ENCODE results near the gene RUNX1. TPM values are rescaled to one million over a fixed set of nuclear protein-coding genes. Genes with fewer than 3 reads are reported as not detected.

RUNX1 gene
- total and polyA plus RNA-seq, 2 donors (not counting 1 experiment from before 2014, with no cell fraction given), result 26.3 to 73.0 TPM

- DNase-seq, result peak; percentile 22
- H3K4me1 Mint-ChIP-seq, result peaks cover 93% of the 10 kb centered on the region
- peak overlapping the region; percentile 38 for H3K4me3 Mint-ChIP-seq
- Histone ChIP-seq H3K4me1 (ENCODE audit: control insufficient read depth in 2 of 2, insufficient read depth in 2 of 2, low read length in 2 of 2) (peaks cover 71 to 80% of the 10 kb centered on the region in 2 donors), H3K4me3 (ENCODE audit: control extremely low read depth in 1 of 5, extremely low read depth in 1 of 5, insufficient read depth in 1 of 5, low read depth in 2 of 5, low read length in 4 of 5) (peak overlapping the region in 1 of 5 experiments; percentile 23), H3K4me2 (replicated peaks; ENCODE audit: low read depth, low read length, poor library complexity, severe bottlenecking) (peak overlapping the region; percentile 87), H4K20me1 (ENCODE audit: control insufficient read depth, insufficient read depth, low read length, poor library complexity, severe bottlenecking) (peaks cover 58% of the 10 kb centered on the region), H3K27me3 (replicated peaks in 1 of 4; ENCODE audit: control extremely low read depth in 1 of 4, control insufficient read depth in 3 of 4, insufficient read depth in 4 of 4, low read length in 3 of 4) (no peaks in the 10 kb centered on the region), H3K9ac (ENCODE audit: low read length) (no peak overlapping the region), H3K79me2 (ENCODE audit: control insufficient read depth, insufficient read depth, low read length) (peaks cover 93% of the 10 kb centered on the region), H3K27ac (ENCODE audit: low read length in 2 of 2) (no peak overlapping the region), H3K9me3 (ENCODE audit: control extremely low read depth in 1 of 3, control insufficient read depth in 2 of 3, insufficient read depth in 1 of 3, low read length in 2 of 3) (no peaks in the 10 kb centered on the region), H2AFZ (ENCODE audit: insufficient read depth, low read depth, low read length, poor library complexity, severe bottlenecking) (no peak overlapping the region), H3K36me3 (replicated peaks in 1 of 2; ENCODE audit: control extremely low read depth in 1 of 2, control insufficient read depth in 1 of 2, extremely low read depth in 1 of 2, insufficient read depth in 2 of 2, low read length in 1 of 2) (peaks cover 0 to 22% of the 10 kb centered on the region in 2 experiments)
- intact Hi-C loops (cut with micrococcal nuclease), result loop anchor here (10.0 kb wide), 1 partner anchor 1211 kb away; no protein-coding TSS in a partner anchor
- no peaks in the 10 kb centered on the region for H3K9me3 Mint-ChIP-seq (ENCODE audit: insufficient read depth)
- no peak for TF ChIP-seq EZH2 (IDR thresholded peaks at IDR 0.05; ENCODE audit: borderline replicate concordance, insufficient read depth, low read depth, low read length, poor library complexity, severe bottlenecking)
- TF ChIP-seq, protein P1, sequence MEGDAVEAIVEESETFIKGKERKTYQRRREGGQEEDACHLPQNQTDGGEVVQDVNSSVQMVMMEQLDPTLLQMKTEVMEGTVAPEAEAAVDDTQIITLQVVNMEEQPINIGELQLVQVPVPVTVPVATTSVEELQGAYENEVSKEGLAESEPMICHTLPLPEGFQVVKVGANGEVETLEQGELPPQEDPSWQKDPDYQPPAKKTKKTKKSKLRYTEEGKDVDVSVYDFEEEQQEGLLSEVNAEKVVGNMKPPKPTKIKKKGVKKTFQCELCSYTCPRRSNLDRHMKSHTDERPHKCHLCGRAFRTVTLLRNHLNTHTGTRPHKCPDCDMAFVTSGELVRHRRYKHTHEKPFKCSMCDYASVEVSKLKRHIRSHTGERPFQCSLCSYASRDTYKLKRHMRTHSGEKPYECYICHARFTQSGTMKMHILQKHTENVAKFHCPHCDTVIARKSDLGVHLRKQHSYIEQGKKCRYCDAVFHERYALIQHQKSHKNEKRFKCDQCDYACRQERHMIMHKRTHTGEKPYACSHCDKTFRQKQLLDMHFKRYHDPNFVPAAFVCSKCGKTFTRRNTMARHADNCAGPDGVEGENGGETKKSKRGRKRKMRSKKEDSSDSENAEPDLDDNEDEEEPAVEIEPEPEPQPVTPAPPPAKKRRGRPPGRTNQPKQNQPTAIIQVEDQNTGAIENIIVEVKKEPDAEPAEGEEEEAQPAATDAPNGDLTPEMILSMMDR (IDR thresholded peaks at IDR 0.05), result no peak
- H3K27ac Mint-ChIP-seq, result peak overlapping the region; percentile 39
- CTCF ChIA-PET, result interaction anchor here (0.8 to 1.7 kb wide), 5 partner anchors 11 to 395 kb away, joined by 3 to 4 read pairs (median 4); no protein-coding TSS in a partner anchor
- no peaks in the 10 kb centered on the region for H3K27me3 Mint-ChIP-seq
- POLR2A ChIA-PET, result interaction anchor here (1.4 kb wide), 1 partner anchor 154 kb away, joined by 3 read pairs; no protein-coding TSS in a partner anchor
- no peak for ATAC-seq (ENCODE audit: low read depth)
Measured at GRCh38 chr21:35043549-35043948, 5.6 kb downstream of the RUNX1 start.

DNA sequence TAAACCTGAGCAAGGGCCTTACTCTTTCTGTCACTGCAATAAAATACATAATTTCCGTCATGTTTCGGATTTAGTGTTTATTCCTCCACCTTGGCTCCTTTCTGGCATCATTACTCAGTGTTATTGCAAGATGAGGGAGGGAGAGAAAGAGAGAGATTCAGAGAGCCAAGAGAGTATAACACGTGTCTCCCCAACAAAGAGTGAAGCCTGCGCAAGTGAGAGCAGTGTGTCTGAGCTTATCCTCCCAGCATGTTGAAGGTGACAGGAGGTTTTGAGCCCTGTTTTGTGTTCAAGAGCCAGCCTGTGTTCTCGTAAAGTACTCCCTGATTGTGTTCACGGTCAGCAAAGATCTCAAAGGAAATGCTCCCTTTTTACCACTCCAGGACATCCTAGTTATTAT lies 6.3 kb downstream of the RUNX1 start:
- H3K27ac Mint-ChIP-seq, result no peak overlapping the region
- ATAC-seq (ENCODE audit: low read depth), result no peak
- intact Hi-C loops (cut with micrococcal nuclease), result loop anchor here (10.0 kb wide), 1 partner anchor 1212 kb away; no protein-coding TSS in a partner anchor
- no peaks in the 10 kb centered on the region for H3K27me3 ChIP-seq (replicated peaks in 1 of 4; ENCODE audit: control extremely low read depth in 1 of 4, control insufficient read depth in 3 of 4, insufficient read depth in 4 of 4, low read length in 3 of 4)
- no peak overlapping the region for H2AFZ ChIP-seq (ENCODE audit: insufficient read depth, low read depth, low read length, poor library complexity, severe bottlenecking)
- H3K4me3 ChIP-seq (ENCODE audit: control extremely low read depth in 1 of 5, extremely low read depth in 1 of 5, insufficient read depth in 1 of 5, low read depth in 2 of 5, low read length in 4 of 5), result no peak overlapping the region
- no peak for DNase-seq
- H3K9me3 ChIP-seq (ENCODE audit: control extremely low read depth in 1 of 3, control insufficient read depth in 2 of 3, insufficient read depth in 1 of 3, low read length in 2 of 3), result no peaks in the 10 kb centered on the region
- ChIA-PET CTCF (interaction anchor here (1.3 to 1.7 kb wide), 3 partner anchors 17 to 395 kb away, joined by 3 to 4 read pairs (median 4); no protein-coding TSS in a partner anchor), POLR2A (no interaction called here)
- H3K4me1 Mint-ChIP-seq, result peaks cover 87% of the 10 kb centered on the region
- H3K9ac ChIP-seq (ENCODE audit: low read length), result no peak overlapping the region
- peaks cover 71 to 80% of the 10 kb centered on the region in 2 donors for H3K4me1 ChIP-seq (ENCODE audit: control insufficient read depth in 2 of 2, insufficient read depth in 2 of 2, low read length in 2 of 2)
- peaks cover 65% of the 10 kb centered on the region for H4K20me1 ChIP-seq (ENCODE audit: control insufficient read depth, insufficient read depth, low read length, poor library complexity, severe bottlenecking)
- peaks cover 99% of the 10 kb centered on the region for H3K79me2 ChIP-seq (ENCODE audit: control insufficient read depth, insufficient read depth, low read length)
- H3K9me3 Mint-ChIP-seq (ENCODE audit: insufficient read depth), result no peaks in the 10 kb centered on the region
- H3K4me3 Mint-ChIP-seq, result peak overlapping the region; percentile 38
- H3K27ac ChIP-seq (ENCODE audit: low read length in 2 of 2), result no peak overlapping the region
- peak overlapping the region; percentile 87 for H3K4me2 ChIP-seq (replicated peaks; ENCODE audit: low read depth, low read length, poor library complexity, severe bottlenecking)
- H3K27me3 Mint-ChIP-seq, result no peaks in the 10 kb centered on the region
- TF ChIP-seq, protein P1 (IDR thresholded peaks at IDR 0.05), result no peak
- H3K36me3 ChIP-seq (replicated peaks in 1 of 2; ENCODE audit: control extremely low read depth in 1 of 2, control insufficient read depth in 1 of 2, extremely low read depth in 1 of 2, insufficient read depth in 2 of 2, low read length in 1 of 2), result peaks cover 0 to 22% of the 10 kb centered on the region in 2 experiments
- WGBS (ENCODE audit: insufficient coverage), result 83% methylated on average over 2 of the region's 6 CpGs

All from B cell (primary cell).